PC-3 (cell line): ENCODE data around the gene CCDC177. TPM values are rescaled to one million over a fixed set of nuclear protein-coding genes. Genes with fewer than 3 reads are reported as not detected.

ENCODE experiments used
- ATAC-seq: fragments of 200-7000 bp; cut with Tn5 transposase; 2 replicates; pipeline ENCODE4 v1.9.1; 2020; ENCODE audit warnings: mild to moderate bottlenecking, moderate library complexity
- BruUV-seq: library from RNA; stranded (reverse); fragments of 400-500 nt; replicated peaks from 2 replicates; lab custom pipeline; 2021; lab: Mats Ljungman, UMichigan
- CTCF ChIA-PET: fragments of 300-600 bp; sonication (Branson Sonifier 250); formaldehyde crosslinking; loops from one replicate; lab custom pipeline; 2022; ENCODE audit warnings: antibody characterized with exemption; lab: Charles Lee
- POLR2A ChIA-PET: fragments of 300-600 bp; sonication (Branson Sonifier 250); formaldehyde crosslinking; loops from one replicate; lab custom pipeline; 2022; ENCODE audit warnings: antibody characterized with exemption; ENCODE audit not compliant: unreplicated experiment; lab: Charles Lee
- DNase-seq: peaks from one replicate; pipeline ENCODE4 v3.0.0-alpha.2; 2015
- H2AFZ ChIP-seq: fragments of 300-600 bp; sonication (generic); 2 replicates; pipeline ENCODE4 v1.6.0; 2016; ENCODE audit warnings: antibody characterized with exemption, low read length
- H3F3A ChIP-seq: fragments of 300-600 bp; sonication (generic); one replicate; pipeline ENCODE4 v1.6.0; 2017; ENCODE audit warnings: antibody characterized with exemption, low read length, control low read depth, mild to moderate bottlenecking; ENCODE audit not compliant: unreplicated experiment
- H3K27ac ChIP-seq: fragments of 300-600 bp; sonication (generic); 2 replicates; pipeline ENCODE4 v1.5.1; 2016; ENCODE audit warnings: mild to moderate bottlenecking, low read length
- H3K27me3 ChIP-seq: fragments of 300-600 bp; sonication (generic); 2 replicates; pipeline ENCODE4 v1.6.1; 2016; ENCODE audit warnings: low read length, mixed read lengths
- H3K36me3 ChIP-seq: fragments of 300-600 bp; sonication (generic); 2 replicates; pipeline ENCODE4 v1.6.1; 2016; ENCODE audit warnings: low read depth, mixed run types, low read length, mixed read lengths
- H3K4me1 ChIP-seq: fragments of 300-600 bp; sonication (generic); 2 replicates; pipeline ENCODE4 v1.5.1; 2016; ENCODE audit warnings: low read length; ENCODE audit not compliant: insufficient read depth
- H3K4me2 ChIP-seq: fragments of 300-600 bp; sonication (generic); 2 replicates; pipeline ENCODE4 v1.6.0; 2016; ENCODE audit warnings: low read length
- H3K4me3 ChIP-seq: fragments of 300-600 bp; sonication (generic); 2 replicates; pipeline ENCODE4 v1.5.1; 2016; ENCODE audit warnings: mild to moderate bottlenecking, low read length, mixed read lengths
- H3K79me2 ChIP-seq: fragments of 300-600 bp; sonication (generic); 2 replicates; pipeline ENCODE4 v1.6.1; 2017; ENCODE audit warnings: low read length, mixed read lengths
- H3K9ac ChIP-seq: fragments of 300-600 bp; sonication (generic); 2 replicates; pipeline ENCODE4 v1.6.0; 2016; ENCODE audit warnings: mild to moderate bottlenecking, low read length
- H3K9me2 ChIP-seq: fragments of 300-600 bp; sonication (generic); replicated peaks from 2 replicates; pipeline ENCODE4 v1.6.1; 2016; ENCODE audit warnings: mixed run types, low read length, mixed read lengths
- H3K9me3 ChIP-seq: fragments of 300-600 bp; sonication (generic); 2 replicates; pipeline ENCODE4 v1.6.1; 2016; ENCODE audit warnings: low read length, mixed read lengths
- H4K20me1 ChIP-seq: fragments of 300-600 bp; sonication (generic); 2 replicates; pipeline ENCODE4 v1.6.1; 2016; ENCODE audit warnings: low read length, mixed read lengths
- CTCF ChIP-seq: fragments of 300-600 bp; sonication (generic); conservative IDR thresholded peaks from 2 replicates; pipeline ENCODE4 v1.5.1; 2017; ENCODE audit warnings: antibody characterized with exemption, low read depth, mild to moderate bottlenecking, low read length
- EZH2 ChIP-seq: fragments of 300-600 bp; sonication (generic); IDR thresholded peaks from one replicate; pipeline ENCODE4 v1.6.1; 2017; ENCODE audit warnings: antibody characterized with exemption, mild to moderate bottlenecking, low read length; ENCODE audit not compliant: unreplicated experiment
- EZH2phosphoT487 ChIP-seq: fragments of 300-600 bp; sonication (generic); IDR thresholded peaks from 2 replicates; pipeline ENCODE4 v1.6.1; 2018; ENCODE audit warnings: mild to moderate bottlenecking, antibody characterized with exemption, low read length, borderline replicate concordance
- intact Hi-C: fragments of 100-400 bp; cut with micrococcal nuclease; formaldehyde crosslinking; loops from 2 replicates; pipeline ENCODE4 v1.9.0; 2023
- total RNA-seq: library from RNA; depleted of rRNA; stranded (reverse); fragments of >200 nt; gene quantifications from 2 replicates; pipeline ENCODE4 v1.2.3, GENCODE V29; 2014

CCDC177 gene
- total RNA-seq, 1 experiment from 2014 or later = not detected

GRCh38 chr14:69595336-69595735 is 20.7 kb upstream of the CCDC177 start:
- Histone ChIP-seq H3K27me3 (no peaks in the 10 kb centered on the region), H3K4me1 (no peaks in the 10 kb centered on the region), H3F3A (no peaks in the 10 kb centered on the region), H3K4me3 (no peak overlapping the region), H3K9me2 (no peaks in the 10 kb centered on the region), H4K20me1 (no peaks in the 10 kb centered on the region), H3K79me2 (no peaks in the 10 kb centered on the region), H3K4me2 (no peak overlapping the region), H3K9me3 (no peaks in the 10 kb centered on the region), H3K27ac (no peak overlapping the region), H3K9ac (no peak overlapping the region), H3K36me3 (no peaks in the 10 kb centered on the region), H2AFZ (no peak overlapping the region)
- no peak for DNase-seq
- POLR2A ChIA-PET = no interaction called here
- ATAC-seq = no peak
- CTCF ChIA-PET = no interaction called here
- intact Hi-C loops = no loop called here
- no TSS peak for BruUV-seq
- TF ChIP-seq EZH2 (no peak), EZH2phosphoT487 (no peak)

- BruUV-seq = no TSS peak
- ATAC-seq (no peak), DNase-seq (no peak)
- ChIA-PET POLR2A (interaction anchor here (0.6 kb wide), 1 partner anchor 171 kb away, joined by 6 read pairs; no protein-coding TSS in a partner anchor), CTCF (interaction anchor here (0.7 kb wide), 1 partner anchor 12 kb away, joined by 3 read pairs; no protein-coding TSS in a partner anchor)
- H3F3A ChIP-seq = no peaks in the 10 kb centered on the region
- no peak overlapping the region for H3K4me3 ChIP-seq
- H3K9ac ChIP-seq = no peak overlapping the region
- H3K9me2 ChIP-seq = no peaks in the 10 kb centered on the region
- H3K4me1 ChIP-seq = no peaks in the 10 kb centered on the region
- H3K9me3 ChIP-seq = no peaks in the 10 kb centered on the region
- H3K27ac ChIP-seq = no peak overlapping the region
- intact Hi-C loops = no loop called here
- no peak overlapping the region for H2AFZ ChIP-seq
- no peaks in the 10 kb centered on the region for H4K20me1 ChIP-seq
- TF ChIP-seq EZH2phosphoT487 = no peak
- no peak for TF ChIP-seq EZH2
- no peak for TF ChIP-seq CTCF
- H3K36me3 ChIP-seq = no peaks in the 10 kb centered on the region
- H3K79me2 ChIP-seq = no peaks in the 10 kb centered on the region
- H3K4me2 ChIP-seq = no peak overlapping the region
- H3K27me3 ChIP-seq = no peaks in the 10 kb centered on the region
These were observed 20.2 kb upstream of the CCDC177 start for GRCh38 chr14:69594846-69595245.

GRCh38 chr14:69593018-69593677 is 18.5 kb upstream of the CCDC177 start:
- Histone ChIP-seq H3K4me3 (no peak overlapping the region), H3F3A (no peaks in the 10 kb centered on the region), H2AFZ (no peak overlapping the region), H3K27ac (no peak overlapping the region), H4K20me1 (no peaks in the 10 kb centered on the region), H3K9me3 (no peaks in the 10 kb centered on the region), H3K27me3 (no peaks in the 10 kb centered on the region), H3K9ac (no peak overlapping the region), H3K4me1 (no peaks in the 10 kb centered on the region), H3K79me2 (no peaks in the 10 kb centered on the region), H3K4me2 (no peak overlapping the region), H3K9me2 (no peaks in the 10 kb centered on the region), H3K36me3 (no peaks in the 10 kb centered on the region)
- intact Hi-C loops = no loop called here
- ATAC-seq = 0 out of 2 replicates have a peak, but pooled peaks have one; percentile 18
- CTCF ChIA-PET = interaction anchor here (1.0 kb wide), 1 partner anchor 8 kb away, joined by 7 read pairs; no protein-coding TSS in a partner anchor
- DNase-seq = no peak
- TF ChIP-seq EZH2phosphoT487 (no peak), CTCF (no peak), EZH2 (no peak)
- BruUV-seq = no TSS peak
- POLR2A ChIA-PET = interaction anchor here (0.6 kb wide), 1 partner anchor 111 kb away, joined by 3 read pairs; no protein-coding TSS in a partner anchor
